HG03520 (cell line): ENCODE measurements around the gene SERHL2.
"Not testable (repeated sequence)": the region's sequence is repeated elsewhere in the genome, so short reads cannot be mapped to it uniquely, and the experiment has no call there.

ENCODE experiments used
- ATAC-seq: cut with Tn5 transposase; IDR thresholded peaks from one replicate; pipeline ENCODE4 v1.9.1; 2021; ENCODE audit warnings: mild to moderate bottlenecking, moderate library complexity; ENCODE audit not compliant: unreplicated experiment

The SERHL2 gene

DNA sequence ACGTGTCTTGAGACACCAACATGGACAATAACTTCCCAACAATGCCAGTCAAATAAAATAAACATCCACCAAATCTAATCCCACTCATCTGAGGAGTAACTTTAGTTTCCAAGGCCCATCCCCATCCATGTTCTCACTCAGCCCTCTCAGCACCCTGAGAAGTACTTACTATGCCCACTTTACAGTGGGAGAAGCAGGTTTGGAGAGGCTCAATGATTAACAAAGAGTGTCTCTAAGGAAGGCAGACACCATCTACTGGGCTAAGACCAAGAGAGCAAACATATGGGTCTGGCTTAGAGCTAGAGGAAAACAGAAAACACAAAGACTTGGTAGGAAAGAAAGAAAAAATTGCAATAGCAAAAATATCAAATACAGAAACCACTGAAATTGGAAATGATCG, 49.7 kb downstream of the SERHL2 start:
- ATAC-seq: no peak

DNA sequence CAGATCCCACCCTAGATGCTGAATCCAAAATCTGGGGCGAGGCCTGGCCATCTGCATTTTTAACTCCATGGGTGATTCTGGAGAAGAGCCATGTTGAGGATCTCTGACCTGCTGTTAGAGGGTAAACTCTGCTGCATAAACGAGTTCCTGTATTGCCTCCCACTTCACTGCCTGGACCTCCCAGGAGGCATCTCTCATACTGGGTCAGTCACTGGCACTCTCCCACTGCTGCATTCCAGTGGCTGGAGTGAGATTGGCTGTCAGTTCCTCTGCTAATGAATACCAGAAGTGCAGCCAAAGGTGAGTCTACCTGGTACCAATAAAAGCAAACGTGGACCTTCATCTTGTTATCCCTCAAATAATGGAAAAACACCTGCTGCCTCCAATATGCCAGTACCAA, 50.6 kb downstream of the SERHL2 start:
- no peak for ATAC-seq

DNA sequence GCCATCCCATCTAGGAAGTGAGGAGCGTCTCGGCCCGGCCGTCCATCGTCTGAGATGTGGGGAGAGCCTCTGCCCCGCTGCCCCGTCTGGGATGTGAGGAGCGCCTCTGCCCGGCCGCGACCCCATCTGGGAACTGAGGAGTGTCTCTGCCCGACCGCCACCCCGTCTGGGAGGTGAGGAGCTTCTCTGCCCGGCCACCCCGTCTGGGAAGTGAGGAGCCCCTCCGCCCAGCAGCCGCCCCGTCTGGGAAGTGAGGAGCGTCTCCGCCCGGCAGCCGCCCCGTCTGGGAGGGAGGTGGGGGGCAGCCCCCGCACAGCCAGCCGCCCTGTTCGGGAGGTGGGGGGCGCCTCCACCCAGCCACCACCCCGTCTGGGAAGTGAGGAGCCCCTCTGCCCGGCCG, 53.9 kb downstream of the SERHL2 start:
- ATAC-seq: not testable (repeated sequence)

DNA sequence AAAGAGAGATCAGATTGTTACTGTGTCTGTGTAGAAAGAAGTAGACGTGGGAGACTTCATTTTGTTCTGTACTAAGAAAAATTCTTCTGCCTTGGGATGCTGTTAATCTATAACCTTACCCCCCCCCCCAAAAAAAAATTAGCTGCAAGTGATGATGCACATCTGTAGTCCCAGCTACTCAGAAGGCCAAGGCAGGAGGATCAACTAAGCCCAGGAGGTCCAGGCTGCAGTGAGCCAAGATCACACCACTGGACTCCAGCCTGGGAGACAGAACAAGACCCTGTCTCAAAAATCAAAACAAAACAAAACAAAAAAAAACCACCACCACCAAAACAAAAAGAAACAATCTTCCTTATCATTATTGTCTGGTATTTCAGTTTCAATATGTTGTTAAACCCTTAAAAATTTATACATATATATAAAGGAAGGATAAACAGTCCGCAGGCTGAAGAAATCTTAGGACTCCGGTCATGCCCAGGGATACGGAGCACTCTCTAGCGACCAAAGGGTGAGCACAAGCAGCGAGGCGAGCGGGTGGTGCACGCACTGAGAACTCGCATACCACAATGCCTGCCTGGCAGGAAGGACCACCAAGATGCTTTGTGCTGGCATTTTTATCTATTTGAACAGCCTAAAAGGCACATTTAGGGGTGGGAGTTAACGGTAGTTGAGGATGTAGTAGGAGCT, 54.5 kb downstream of the SERHL2 start:
- no peak for ATAC-seq

DNA sequence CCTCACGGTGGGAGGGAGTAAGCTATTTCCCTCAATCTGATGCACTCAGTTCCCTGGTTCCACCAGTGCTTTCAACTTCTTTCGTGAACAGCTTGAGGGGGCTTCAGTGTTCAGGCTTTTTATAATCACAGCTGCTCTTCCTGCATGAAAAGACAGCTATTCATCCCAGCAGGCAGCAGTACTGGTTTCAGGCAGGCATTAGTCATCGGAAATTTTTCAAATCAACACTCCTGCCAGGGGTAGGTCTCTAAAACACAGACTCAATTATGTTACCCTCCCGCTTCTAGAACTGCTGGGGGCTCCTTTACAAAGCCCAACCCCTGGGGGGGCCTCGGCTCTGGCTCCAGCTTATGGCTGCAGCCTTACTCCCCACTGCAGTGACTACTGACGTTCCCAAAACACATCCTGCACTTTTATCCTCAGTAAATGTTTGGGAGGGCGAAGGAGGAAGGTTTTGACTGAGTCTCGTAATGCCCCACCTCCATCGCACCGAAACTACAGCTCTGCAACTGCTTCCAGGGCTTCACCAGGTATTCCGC, 55.1 kb downstream of the SERHL2 start:
- no peak for ATAC-seq

DNA sequence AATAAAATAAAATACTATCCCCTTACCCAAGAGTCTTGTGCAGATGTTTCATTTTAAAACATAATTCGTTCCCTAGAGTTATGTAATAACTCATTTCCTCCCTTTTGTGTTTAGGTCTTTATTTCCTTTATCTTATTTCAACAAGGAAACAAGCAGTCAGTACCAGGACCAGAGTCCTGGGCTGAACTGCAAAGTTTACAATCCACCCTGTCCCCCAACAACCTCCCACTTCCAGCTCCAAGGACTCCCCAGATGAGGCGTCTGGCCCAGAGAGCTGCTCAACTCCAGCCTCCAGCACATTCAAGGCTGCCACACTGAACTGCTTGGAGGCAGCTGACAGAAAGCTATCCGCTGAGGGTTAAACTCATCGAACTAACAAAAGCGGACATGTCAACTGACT, 56.4 kb downstream of the SERHL2 start:
- ATAC-seq: no peak

DNA sequence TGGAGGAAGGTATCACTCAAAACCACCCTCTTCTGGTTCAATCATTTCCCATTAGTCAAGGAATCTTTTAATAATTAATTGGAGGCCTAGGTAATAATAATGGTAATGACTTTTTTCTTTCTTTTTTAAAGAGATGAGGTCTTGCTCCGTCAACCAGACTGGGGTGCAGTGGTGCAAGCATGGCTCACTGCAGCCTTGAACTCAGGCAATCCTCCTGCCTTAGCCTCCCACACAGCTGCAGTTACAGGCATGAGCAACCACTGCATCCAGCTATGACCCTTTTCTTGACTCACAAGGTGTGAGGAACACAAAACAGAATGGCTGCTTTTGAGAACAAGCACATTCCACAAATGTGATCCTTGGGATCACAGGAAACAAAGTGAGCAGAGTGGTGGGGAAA, 57.3 kb downstream of the SERHL2 start:
- no peak for ATAC-seq

DNA sequence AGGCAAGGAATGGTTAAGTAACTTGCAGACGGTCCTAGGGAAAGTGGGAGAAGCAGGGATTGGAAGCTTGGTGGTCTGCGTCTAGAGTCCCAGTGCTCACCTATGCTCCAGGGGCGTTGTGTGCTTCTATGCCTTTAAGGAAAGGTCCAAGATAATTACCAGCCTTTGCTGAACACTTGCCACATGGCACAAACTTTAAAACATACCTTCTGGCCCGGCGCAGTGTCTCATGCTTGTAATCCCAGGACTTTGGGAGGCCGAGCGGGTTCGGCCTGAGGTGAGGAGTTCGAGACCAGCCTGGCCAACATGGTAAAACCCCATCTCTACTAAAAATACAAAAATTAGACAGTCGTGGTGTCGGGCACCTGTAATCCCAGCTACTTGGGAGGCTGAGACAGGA, 58.6 kb downstream of the SERHL2 start:
- ATAC-seq: no peak

DNA sequence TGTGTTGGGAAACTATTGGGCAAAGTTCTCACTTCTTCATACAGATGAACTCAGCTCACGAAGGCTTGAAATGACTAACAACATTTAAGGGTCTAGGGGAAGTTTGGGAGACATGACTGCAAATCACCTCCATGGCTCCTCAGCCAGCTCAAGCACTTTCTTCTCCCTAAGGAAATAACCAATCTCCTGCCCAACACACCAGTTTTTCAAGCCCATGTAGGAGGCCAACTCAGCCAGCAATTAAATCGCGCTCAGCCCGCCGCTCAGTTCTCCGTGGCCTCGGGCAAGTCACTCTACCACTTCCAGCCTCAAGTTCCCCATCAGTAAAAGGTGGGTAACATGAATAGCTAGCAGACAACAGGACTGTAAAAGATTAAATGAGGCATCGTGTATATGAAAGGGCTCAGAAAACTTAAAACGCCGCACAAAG, 60.1 kb downstream of the SERHL2 start:
- no peak for ATAC-seq

DNA sequence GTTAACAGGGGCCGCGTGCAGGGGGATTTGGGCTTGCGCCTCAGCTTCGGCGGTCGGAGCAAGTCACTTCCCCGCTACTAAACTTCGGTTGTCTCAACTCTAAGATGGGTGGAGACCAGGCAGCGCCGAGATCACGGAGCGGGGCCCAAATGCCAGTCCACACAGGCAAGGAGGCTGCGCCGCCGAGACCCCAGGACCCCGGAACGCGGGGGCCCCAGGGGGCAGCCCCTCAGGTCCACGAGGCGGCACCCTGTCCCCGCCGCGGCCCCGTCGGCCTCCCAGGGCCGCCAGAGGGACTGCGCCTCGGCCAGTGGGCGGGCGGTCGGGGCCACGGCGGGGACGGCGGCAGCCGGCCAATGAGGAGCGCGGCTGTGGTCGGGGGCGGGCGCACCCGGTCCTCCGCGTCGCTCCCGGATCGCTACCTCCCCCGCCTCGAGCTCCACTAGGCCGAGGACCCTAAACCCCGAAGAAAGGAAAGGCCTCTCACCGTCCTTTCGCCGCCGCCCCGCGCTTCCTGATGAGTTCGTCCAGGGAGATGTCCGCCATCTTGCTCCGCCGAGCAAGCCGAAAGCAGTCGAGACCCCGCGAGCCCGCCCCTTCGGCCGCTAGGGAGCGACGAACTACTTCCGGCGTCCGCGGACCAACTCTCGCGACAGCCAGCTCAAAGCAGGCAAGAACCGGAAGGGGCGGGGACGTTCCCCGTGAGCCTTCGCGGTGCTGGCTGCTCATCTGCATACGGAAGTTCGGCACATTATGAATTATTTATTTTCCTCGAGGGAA, 60.7 kb downstream of the SERHL2 start, which contains the start of gene POLDIP3:
TSS of gene POLDIP3 (minus strand) at position 572 of the 780 bp plus-strand sequence. CDS start at position 546, 26 bp downstream.
- ATAC-seq: peak; percentile 72

DNA sequence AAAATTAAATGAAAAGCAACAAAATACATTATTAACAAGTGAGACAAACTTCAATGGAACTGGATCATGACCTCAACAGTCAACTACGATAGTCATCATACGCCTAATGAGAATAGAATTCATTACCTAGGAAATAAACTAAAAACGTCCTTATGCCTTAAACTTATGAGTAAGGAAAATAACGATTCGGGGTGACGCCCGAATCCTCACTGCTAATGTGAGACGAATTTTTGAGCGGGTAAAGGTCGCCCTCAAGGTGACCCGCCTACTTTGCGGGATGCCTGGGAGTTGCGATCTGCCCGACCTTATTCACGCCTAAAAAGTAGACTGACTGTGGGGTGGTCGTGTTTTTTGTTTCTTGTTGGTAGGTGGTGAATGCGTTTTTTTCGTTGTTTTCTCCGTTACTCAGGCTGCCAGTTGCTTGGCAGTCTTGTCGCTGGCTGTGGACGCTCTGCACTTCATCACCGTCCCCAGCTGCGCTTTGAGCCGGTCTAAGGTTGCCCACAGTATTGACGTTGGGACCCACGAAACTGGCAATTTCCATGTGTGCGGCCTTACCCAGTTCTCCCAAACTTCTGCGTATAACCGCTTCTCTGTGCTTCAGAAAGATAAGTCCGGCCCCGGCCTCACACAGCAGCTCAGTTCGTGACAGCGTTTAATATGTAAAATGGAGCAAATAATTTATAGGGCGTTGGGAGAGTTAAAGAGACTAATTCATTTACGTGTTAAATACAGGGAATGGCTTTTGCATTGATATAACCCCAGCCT, 61.5 kb downstream of the SERHL2 start:
- peak; percentile 39 for ATAC-seq

DNA sequence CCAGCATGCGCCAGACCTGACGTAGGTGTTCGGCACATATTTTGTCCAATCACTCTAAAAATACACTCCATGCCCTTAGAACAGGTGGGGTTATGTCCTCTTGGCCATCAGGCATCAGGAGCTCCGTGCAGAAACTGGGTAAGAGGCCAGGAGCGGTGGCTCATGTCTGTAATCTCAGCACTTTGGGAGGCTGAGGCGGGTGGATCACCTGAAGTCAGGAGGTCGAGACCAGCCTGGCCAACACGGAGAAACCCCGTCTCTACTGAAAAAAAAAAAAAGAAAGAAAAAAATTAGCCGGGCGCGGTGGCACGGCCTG, 62.1 kb downstream of the SERHL2 start:
- not testable (repeated sequence) for ATAC-seq

DNA sequence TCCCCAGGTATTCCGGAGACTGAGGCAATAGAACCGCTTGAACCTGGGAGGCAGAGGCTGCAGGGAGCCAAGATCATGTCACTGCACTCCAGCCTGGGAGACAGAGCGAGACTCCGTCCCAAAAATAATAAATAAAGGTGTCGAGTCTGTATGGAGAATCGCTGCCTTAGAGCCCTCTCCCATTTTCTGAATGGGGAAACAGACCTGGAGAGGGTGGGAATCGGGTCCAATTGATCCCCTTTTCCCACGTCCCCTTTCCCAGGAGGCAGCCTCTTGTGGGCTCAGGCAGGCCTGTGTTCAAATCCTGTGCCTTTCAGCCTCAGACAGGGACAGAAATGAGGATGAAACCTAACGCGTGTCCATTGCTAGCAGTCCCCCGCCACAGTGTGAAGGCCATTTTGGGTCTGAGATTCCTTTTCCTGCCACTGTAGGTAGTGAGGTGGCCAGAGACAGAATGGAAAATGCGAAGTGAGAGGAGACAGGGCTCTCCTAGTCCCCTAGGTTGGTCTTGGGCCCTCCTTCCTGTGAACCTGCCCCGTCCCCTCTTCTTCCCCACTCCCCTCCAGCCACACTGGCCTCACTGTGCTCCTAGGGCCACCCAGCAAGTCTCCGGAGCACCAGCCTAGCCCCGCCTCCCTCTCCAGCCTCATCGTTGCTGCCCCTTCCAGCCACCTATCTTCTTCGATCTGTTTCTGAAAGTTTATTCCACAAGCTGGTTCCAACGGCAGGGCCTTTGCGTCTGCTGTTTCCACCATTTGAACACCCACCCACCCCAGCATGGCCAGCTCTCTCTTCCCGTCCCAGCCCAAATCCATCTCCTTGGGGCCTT, 63.6 kb downstream of the SERHL2 start:
- ATAC-seq: no peak

DNA sequence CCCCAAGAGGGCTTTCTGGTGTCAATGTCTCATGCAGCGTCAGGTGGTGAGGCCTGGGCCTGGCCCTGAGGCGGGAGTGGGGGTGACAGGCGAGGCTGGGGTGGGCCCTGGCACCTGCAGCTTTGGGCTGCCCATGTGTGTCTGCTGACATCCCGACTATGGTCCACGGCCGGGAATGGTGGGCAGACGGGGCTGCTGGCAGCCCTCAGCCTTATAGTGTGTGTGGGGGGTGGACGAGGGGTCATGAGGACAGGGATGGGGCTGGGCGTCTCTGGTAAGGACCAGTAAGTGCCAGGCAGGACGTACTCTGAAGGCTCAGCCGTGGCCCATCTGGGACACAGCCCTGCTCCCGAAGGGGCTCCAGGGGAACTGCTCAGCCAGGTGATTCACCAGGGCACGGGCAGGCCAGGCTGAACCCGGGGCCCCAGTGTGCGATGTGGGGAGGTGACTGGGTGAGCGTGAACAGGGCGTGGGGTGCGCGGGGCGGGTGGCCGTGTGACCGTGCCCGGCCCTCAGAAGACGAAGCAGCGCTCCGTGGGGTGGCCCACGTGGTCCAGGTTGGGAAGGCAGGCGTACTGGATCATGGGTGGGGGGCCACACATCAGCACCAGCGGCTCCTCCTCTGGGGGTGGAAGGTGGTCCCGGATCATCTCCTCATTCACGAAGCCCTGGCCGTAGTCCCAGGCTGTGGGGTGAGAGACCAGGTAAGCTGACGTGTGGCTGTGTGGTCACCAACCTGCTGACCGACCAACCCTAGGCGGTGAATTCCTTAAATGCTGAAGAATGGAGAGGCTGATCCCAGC, 65.7 kb downstream of the SERHL2 start:
- ATAC-seq: no peak

DNA sequence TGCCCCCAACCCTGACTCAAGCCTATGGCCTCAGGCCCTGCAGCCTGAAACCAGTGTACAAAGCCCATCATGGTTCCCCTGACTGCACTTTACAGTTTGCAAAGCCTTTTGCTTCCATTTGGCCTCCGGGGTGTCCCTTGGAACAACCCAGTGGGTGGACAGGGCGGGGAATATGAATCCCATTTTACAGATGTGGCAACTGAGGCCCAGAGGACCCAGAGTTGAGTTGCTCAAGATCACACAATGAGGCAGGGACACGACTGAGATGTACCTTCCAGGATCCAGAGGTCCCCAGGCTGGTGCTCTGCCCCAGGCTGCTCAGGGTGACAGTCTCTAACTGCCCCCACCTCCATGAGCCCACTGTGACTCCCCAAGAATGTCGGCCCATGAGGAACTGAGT, 66.3 kb downstream of the SERHL2 start:
- no peak for ATAC-seq

DNA sequence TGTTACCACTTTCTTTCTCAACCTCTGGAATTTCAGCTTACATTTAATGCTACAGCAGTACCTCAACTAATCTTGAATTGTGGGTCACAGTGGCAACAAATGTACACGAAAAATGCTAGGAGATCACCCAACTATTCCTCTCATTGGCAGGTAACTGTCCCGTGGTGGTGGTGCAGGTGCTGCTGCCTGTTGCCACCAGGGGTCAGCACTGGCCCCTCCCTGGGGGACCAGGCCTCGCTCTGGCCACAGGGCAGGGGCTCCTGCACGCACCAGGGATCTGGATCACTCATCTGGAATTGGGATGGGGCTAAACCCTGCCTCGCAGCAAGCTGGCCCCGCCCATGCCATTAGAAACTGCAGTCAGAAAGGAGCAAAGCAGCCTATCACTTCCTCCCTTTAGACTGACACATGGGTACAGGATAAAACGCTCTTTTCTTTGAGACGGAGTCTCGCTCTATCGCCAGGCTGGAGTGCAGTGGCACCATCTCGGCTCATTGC, 67.8 kb downstream of the SERHL2 start:
- ATAC-seq: no peak

DNA sequence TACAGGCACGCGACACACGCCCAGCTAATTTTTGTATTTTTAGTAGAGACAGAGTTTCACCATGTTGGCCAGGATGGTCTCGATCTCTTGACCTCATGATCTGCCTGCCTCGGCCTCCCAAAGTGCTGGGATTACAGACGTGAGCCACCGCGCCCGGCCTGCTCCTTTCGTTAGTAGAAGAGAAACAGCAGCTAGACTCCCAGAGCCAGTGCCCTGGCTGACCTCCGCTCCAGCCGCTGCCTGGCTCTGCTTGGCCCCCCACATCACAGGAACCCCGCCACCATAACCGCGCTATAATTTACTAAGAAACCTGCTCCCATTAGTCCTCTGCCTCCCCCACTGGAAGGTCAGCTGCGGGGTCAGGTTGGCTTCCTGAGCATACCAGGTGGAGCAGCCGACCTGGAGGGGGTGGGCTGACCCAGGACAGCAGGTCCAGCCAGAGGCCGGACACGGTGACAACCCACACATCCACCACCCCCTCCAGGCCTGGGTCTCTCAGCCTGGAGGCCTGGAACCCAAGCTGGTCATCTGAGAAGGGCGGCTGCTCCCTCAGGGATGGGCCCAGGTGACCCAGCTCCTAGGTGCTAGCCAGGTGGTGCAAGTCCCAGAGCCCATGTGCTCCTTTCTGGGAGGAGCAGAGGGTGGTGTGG, 68.4 kb downstream of the SERHL2 start:
- ATAC-seq: no peak

DNA sequence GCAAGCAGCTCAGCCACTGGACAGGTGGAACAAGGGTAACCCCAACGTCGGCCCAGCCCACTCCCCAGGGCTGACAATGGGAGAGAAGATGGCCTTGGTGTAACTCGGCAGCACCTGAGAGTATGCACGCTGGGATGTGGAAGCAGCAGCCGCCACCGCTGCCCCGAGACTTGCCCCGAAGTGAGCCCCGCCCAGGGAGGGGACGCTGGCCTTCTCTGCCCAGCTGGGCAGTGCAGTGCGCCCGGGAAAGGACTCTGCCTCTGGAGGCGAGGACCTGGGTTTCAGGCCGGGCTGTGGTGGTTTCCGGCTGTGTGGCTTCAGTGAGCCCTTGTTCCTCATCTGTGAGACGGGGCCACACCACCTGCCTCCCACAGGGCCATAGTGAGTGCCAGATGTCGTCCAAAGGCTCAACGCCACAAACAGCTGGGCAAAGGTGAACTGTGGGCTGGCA, 69.6 kb downstream of the SERHL2 start:
- ATAC-seq: no peak
